ENCODE results near the gene ADI1. TPM values are rescaled to one million over a fixed set of nuclear protein-coding genes. Genes with fewer than 3 reads are reported as not detected.

ADI1 gene
- total and polyA plus RNA-seq, 2 of the 8 experiments (the other 6 are each of a cell fraction or from before 2014, with no cell fraction given), result 12.2 to 40.2 TPM

- TF ChIP-seq CTCF (IDR thresholded peaks at IDR 0.05; ENCODE audit: control extremely low read depth in 1 of 3, insufficient read depth in 1 of 3, low read depth in 1 of 3, low read length in 3 of 3) (no peak), SP2 (IDR thresholded peaks at IDR 0.05; ENCODE audit: low read length) (no peak), CBX8 (IDR thresholded peaks at IDR 0.05; ENCODE audit: borderline replicate concordance, low read depth, low read length) (no peak), MAX (IDR thresholded peaks at IDR 0.05) (no peak), SUZ12 (IDR thresholded peaks at IDR 0.05; ENCODE audit: low read length) (no peak), SIX5 (IDR thresholded peaks at IDR 0.05; ENCODE audit: low read depth, low read length) (no peak)
Measured at GRCh38 chr2:3491716-3492474, 27.4 kb downstream of the ADI1 start (continued).

Measured in H1 (cell line).